ENCODE results near the gene ARHGAP9.
"Not testable (repeated sequence)": the region's sequence is repeated elsewhere in the genome, so short reads cannot be mapped to it uniquely, and the experiment has no call there.

The ARHGAP9 gene

GRCh38 chr12:57511161-57511560 is 31.5 kb upstream of the ARHGAP9 start:
- peaks cover 4% of the 10 kb centered on the region for H4K20me1 ChIP-seq (ENCODE audit: insufficient read depth, low read length, poor library complexity, severe bottlenecking)
- peaks cover 75% of the 10 kb centered on the region for H3K36me3 ChIP-seq (ENCODE audit: insufficient read depth, low read length)
- no peak for TF ChIP-seq CTCF (conservative IDR thresholded peaks at IDR 0.05; ENCODE audit: low read length)
- TF ChIP-seq EZH2phosphoT487 (IDR thresholded peaks at IDR 0.05; ENCODE audit: borderline replicate concordance) = no peak

GRCh38 chr12:57507796-57508195 is 28.1 kb upstream of the ARHGAP9 start:
- not testable (repeated sequence) for H3K79me2 ChIP-seq (ENCODE audit: insufficient read depth, low read length); H3K27me3 ChIP-seq (ENCODE audit: insufficient read depth, low read length, poor library complexity, severe bottlenecking); H3K9me3 ChIP-seq (ENCODE audit: insufficient read depth, low read depth, low read length); H3K9me2 ChIP-seq (replicated peaks; ENCODE audit: low read depth, low read length); H2AFZ ChIP-seq (ENCODE audit: low read length); H3K9ac ChIP-seq (ENCODE audit: low read depth, low read length, poor library complexity, severe bottlenecking); H4K20me1 ChIP-seq (ENCODE audit: insufficient read depth, low read length, poor library complexity, severe bottlenecking); H3F3A ChIP-seq (ENCODE audit: low read depth); H3K4me2 ChIP-seq (ENCODE audit: low read depth, low read length, poor library complexity, severe bottlenecking); H3K4me1 ChIP-seq (ENCODE audit: insufficient read depth, low read length, poor library complexity, severe bottlenecking); H3K4me3 ChIP-seq (ENCODE audit: low read length, poor library complexity, severe bottlenecking)
- H3K36me3 ChIP-seq (ENCODE audit: insufficient read depth, low read length) = peaks cover 71% of the 10 kb centered on the region

More at GRCh38 chr12:57511161-57511560, 31.5 kb upstream of the ARHGAP9 start:
- Histone ChIP-seq H3K9me3 (ENCODE audit: insufficient read depth, low read depth, low read length) (no peaks in the 10 kb centered on the region), H3F3A (ENCODE audit: low read depth) (no peaks in the 10 kb centered on the region; the same call in 1 of the 2 replicates), H2AFZ (ENCODE audit: low read length) (no peak overlapping the region), H3K4me1 (ENCODE audit: insufficient read depth, low read length, poor library complexity, severe bottlenecking) (no peaks in the 10 kb centered on the region), H3K79me2 (ENCODE audit: insufficient read depth, low read length) (no peaks in the 10 kb centered on the region), H3K4me3 (ENCODE audit: low read length, poor library complexity, severe bottlenecking) (no peak overlapping the region), H3K27me3 (ENCODE audit: insufficient read depth, low read length, poor library complexity, severe bottlenecking) (no peaks in the 10 kb centered on the region), H3K4me2 (ENCODE audit: low read depth, low read length, poor library complexity, severe bottlenecking) (no peak overlapping the region), H3K9ac (ENCODE audit: low read depth, low read length, poor library complexity, severe bottlenecking) (no peak overlapping the region), H3K9me2 (replicated peaks; ENCODE audit: low read depth, low read length) (no peaks in the 10 kb centered on the region)

GRCh38 chr12:57506541-57506940 is 26.9 kb upstream of the ARHGAP9 start:
- H3K4me3 ChIP-seq (ENCODE audit: low read length, poor library complexity, severe bottlenecking); H2AFZ ChIP-seq (ENCODE audit: low read length); H3K9me3 ChIP-seq (ENCODE audit: insufficient read depth, low read depth, low read length); H3F3A ChIP-seq (ENCODE audit: low read depth); H3K79me2 ChIP-seq (ENCODE audit: insufficient read depth, low read length); H3K9me2 ChIP-seq (replicated peaks; ENCODE audit: low read depth, low read length); H3K4me2 ChIP-seq (ENCODE audit: low read depth, low read length, poor library complexity, severe bottlenecking); H4K20me1 ChIP-seq (ENCODE audit: insufficient read depth, low read length, poor library complexity, severe bottlenecking); H3K4me1 ChIP-seq (ENCODE audit: insufficient read depth, low read length, poor library complexity, severe bottlenecking); H3K27me3 ChIP-seq (ENCODE audit: insufficient read depth, low read length, poor library complexity, severe bottlenecking); H3K9ac ChIP-seq (ENCODE audit: low read depth, low read length, poor library complexity, severe bottlenecking): not testable (repeated sequence)
- peaks cover 60% of the 10 kb centered on the region for H3K36me3 ChIP-seq (ENCODE audit: insufficient read depth, low read length)

- H3K36me3 ChIP-seq (ENCODE audit: insufficient read depth, low read length) = peaks cover 65% of the 10 kb centered on the region; the same call in 1 of the 2 replicates
These were observed 22.8 kb upstream of the ARHGAP9 start for GRCh38 chr12:57502311-57502969.

More at GRCh38 chr12:57502311-57502969, 22.8 kb upstream of the ARHGAP9 start:
- not testable (repeated sequence) for H3K9ac ChIP-seq (ENCODE audit: low read depth, low read length, poor library complexity, severe bottlenecking); H3K9me3 ChIP-seq (ENCODE audit: insufficient read depth, low read depth, low read length); H3K9me2 ChIP-seq (replicated peaks; ENCODE audit: low read depth, low read length); H3K4me1 ChIP-seq (ENCODE audit: insufficient read depth, low read length, poor library complexity, severe bottlenecking); H3K4me3 ChIP-seq (ENCODE audit: low read length, poor library complexity, severe bottlenecking); H3F3A ChIP-seq (ENCODE audit: low read depth); H3K4me2 ChIP-seq (ENCODE audit: low read depth, low read length, poor library complexity, severe bottlenecking); H3K79me2 ChIP-seq (ENCODE audit: insufficient read depth, low read length); H2AFZ ChIP-seq (ENCODE audit: low read length); H3K27me3 ChIP-seq (ENCODE audit: insufficient read depth, low read length, poor library complexity, severe bottlenecking); H4K20me1 ChIP-seq (ENCODE audit: insufficient read depth, low read length, poor library complexity, severe bottlenecking)

All from Loucy (cell line).